Karpas-422 (cell line): ENCODE measurements around the gene DCDC2C. TPM values are rescaled to one million over a fixed set of nuclear protein-coding genes. Genes with fewer than 3 reads are reported as not detected.

Source experiments
- DNase-seq: peaks from one replicate; pipeline ENCODE4 v3.0.0-alpha.2; 2015
- H2AFZ ChIP-seq: fragments of 200-600 bp; sonication (generic); 2 replicates; pipeline ENCODE4 v1.6.1; 2014; ENCODE audit warnings: antibody characterized with exemption, low read length, mixed read lengths
- H3K27ac ChIP-seq: fragments of 200-600 bp; sonication (generic); 2 replicates; pipeline ENCODE4 v1.5.1; 2014; ENCODE audit warnings: mild to moderate bottlenecking, low read length, moderate library complexity
- H3K27me3 ChIP-seq: fragments of 200-600 bp; sonication (generic); 2 replicates; pipeline ENCODE4 v1.6.1; 2014; ENCODE audit warnings: low read length, mixed read lengths
- H3K36me3 ChIP-seq: fragments of 200-600 bp; sonication (generic); 2 replicates; pipeline ENCODE4 v1.6.1; 2014; ENCODE audit warnings: low read length, mixed read lengths; ENCODE audit not compliant: insufficient read depth
- H3K4me1 ChIP-seq: fragments of 200-600 bp; sonication (generic); 2 replicates; pipeline ENCODE4 v1.6.1; 2014; ENCODE audit warnings: mild to moderate bottlenecking, low read length, mixed read lengths
- H3K4me2 ChIP-seq: fragments of 200-600 bp; sonication (generic); 2 replicates; pipeline ENCODE4 v1.6.1; 2014; ENCODE audit warnings: low read length, low read depth, mild to moderate bottlenecking; ENCODE audit not compliant: poor library complexity, severe bottlenecking
- H3K4me3 ChIP-seq: fragments of 200-600 bp; sonication (generic); 2 replicates; pipeline ENCODE4 v1.5.1; 2014; ENCODE audit warnings: mild to moderate bottlenecking, antibody characterized with exemption, low read length, mixed read lengths
- H3K79me2 ChIP-seq: fragments of 200-600 bp; sonication (generic); 2 replicates; pipeline ENCODE4 v1.6.1; 2014; ENCODE audit warnings: mild to moderate bottlenecking, low read length, mixed read lengths
- H3K9ac ChIP-seq: fragments of 200-600 bp; sonication (generic); 2 replicates; pipeline ENCODE4 v1.6.0; 2014; ENCODE audit warnings: low read length
- H3K9me2 ChIP-seq: fragments of 200-600 bp; sonication (generic), shearing (Covaris generic); replicated peaks from 2 replicates; pipeline ENCODE4 v1.6.0; 2014; ENCODE audit warnings: mild to moderate bottlenecking, low read length, moderate library complexity; ENCODE audit not compliant: insufficient read depth
- H3K9me3 ChIP-seq: fragments of 300-700, 200-600 bp; sonication (generic); 2 replicates; pipeline ENCODE4 v1.6.1; 2014; ENCODE audit warnings: low read length, mixed read lengths
- H4K20me1 ChIP-seq: fragments of 200-600 bp; sonication (generic); 2 replicates; pipeline ENCODE4 v1.6.1; 2014; ENCODE audit warnings: mild to moderate bottlenecking, antibody characterized with exemption, low read length, low read depth; ENCODE audit not compliant: insufficient read depth
- total RNA-seq: library from RNA; depleted of rRNA; stranded (reverse); fragments of >200 nt; shearing (Covaris generic); gene quantifications from 2 replicates; pipeline ENCODE4 v1.2.3, GENCODE V29; 2014; ENCODE audit warnings: low replicate concordance

The DCDC2C gene
- total RNA-seq, 1 experiment from 2014 or later: not detected

GRCh38 chr2:3678212-3678611 is 25.2 kb upstream of the DCDC2C start:
- no peak for DNase-seq
- Histone ChIP-seq H3K79me2 (no peaks in the 10 kb centered on the region), H3K36me3 (no peaks in the 10 kb centered on the region), H3K27ac (no peak overlapping the region), H3K9ac (no peak overlapping the region), H3K4me2 (no peak overlapping the region), H3K9me2 (no peaks in the 10 kb centered on the region), H3K4me1 (peaks cover 13% of the 10 kb centered on the region), H3K4me3 (no peak overlapping the region), H3K27me3 (no peaks in the 10 kb centered on the region), H2AFZ (no peak overlapping the region), H3K9me3 (no peaks in the 10 kb centered on the region), H4K20me1 (no peaks in the 10 kb centered on the region)

- H3K9ac ChIP-seq: no peak overlapping the region
- no peaks in the 10 kb centered on the region for H3K9me3 ChIP-seq
- no peak overlapping the region for H2AFZ ChIP-seq
- no peak overlapping the region for H3K27ac ChIP-seq
- H3K4me3 ChIP-seq: no peak overlapping the region
- H3K27me3 ChIP-seq: no peaks in the 10 kb centered on the region
- H3K36me3 ChIP-seq: no peaks in the 10 kb centered on the region
- no peaks in the 10 kb centered on the region for H3K79me2 ChIP-seq
- H3K9me2 ChIP-seq: no peaks in the 10 kb centered on the region
- no peak for DNase-seq
- H3K4me1 ChIP-seq: peaks cover 13% of the 10 kb centered on the region
- H4K20me1 ChIP-seq: no peaks in the 10 kb centered on the region
- H3K4me2 ChIP-seq: no peak overlapping the region
Measured at GRCh38 chr2:3679180-3679579, 24.2 kb upstream of the DCDC2C start.

- Histone ChIP-seq H3K36me3 (no peaks in the 10 kb centered on the region), H3K9ac (no peak overlapping the region), H3K4me1 (peaks cover 13% of the 10 kb centered on the region), H3K27me3 (no peaks in the 10 kb centered on the region), H3K27ac (no peak overlapping the region), H3K4me3 (no peak overlapping the region), H4K20me1 (no peaks in the 10 kb centered on the region), H3K4me2 (no peak overlapping the region), H3K79me2 (no peaks in the 10 kb centered on the region), H3K9me2 (no peaks in the 10 kb centered on the region), H2AFZ (no peak overlapping the region), H3K9me3 (no peaks in the 10 kb centered on the region)
- DNase-seq: no peak
Measured at GRCh38 chr2:3679616-3680393, 23.6 kb upstream of the DCDC2C start.

- no peak for DNase-seq
- H3K79me2 ChIP-seq: no peaks in the 10 kb centered on the region
- H3K36me3 ChIP-seq: no peaks in the 10 kb centered on the region
- H3K9ac ChIP-seq: no peak overlapping the region
- no peaks in the 10 kb centered on the region for H3K9me3 ChIP-seq
- H4K20me1 ChIP-seq: no peaks in the 10 kb centered on the region
- peak overlapping the region; percentile 37 for H3K4me2 ChIP-seq
- H2AFZ ChIP-seq: peak overlapping the region; percentile 79; the same call in 1 of the 2 replicates
- peaks cover 13% of the 10 kb centered on the region for H3K4me1 ChIP-seq
- H3K4me3 ChIP-seq: no peak overlapping the region
- no peaks in the 10 kb centered on the region for H3K9me2 ChIP-seq
- no peak overlapping the region for H3K27ac ChIP-seq
- no peaks in the 10 kb centered on the region for H3K27me3 ChIP-seq
Measured at GRCh38 chr2:3680548-3681345, 22.6 kb upstream of the DCDC2C start.

GRCh38 chr2:3681625-3682024 is 21.8 kb upstream of the DCDC2C start:
- Histone ChIP-seq H2AFZ (peak overlapping the region; percentile 46; the same call in 1 of the 2 replicates), H4K20me1 (no peaks in the 10 kb centered on the region), H3K4me2 (peak overlapping the region; percentile 37)

GRCh38 chr2:3682811-3683210 is 20.6 kb upstream of the DCDC2C start:
- Histone ChIP-seq H4K20me1 (no peaks in the 10 kb centered on the region), H3K27ac (no peak overlapping the region), H3K9me3 (no peaks in the 10 kb centered on the region), H3K27me3 (no peaks in the 10 kb centered on the region), H2AFZ (no peak overlapping the region), H3K36me3 (no peaks in the 10 kb centered on the region), H3K79me2 (no peaks in the 10 kb centered on the region), H3K4me2 (no peak overlapping the region), H3K9me2 (no peaks in the 10 kb centered on the region), H3K9ac (no peak overlapping the region), H3K4me3 (no peak overlapping the region), H3K4me1 (peaks cover 13% of the 10 kb centered on the region)
- no peak for DNase-seq

More at GRCh38 chr2:3681625-3682024, 21.8 kb upstream of the DCDC2C start:
- Histone ChIP-seq H3K4me3 (no peak overlapping the region), H3K36me3 (no peaks in the 10 kb centered on the region), H3K9me3 (no peaks in the 10 kb centered on the region), H3K9me2 (no peaks in the 10 kb centered on the region), H3K79me2 (no peaks in the 10 kb centered on the region), H3K27ac (no peak overlapping the region), H3K27me3 (no peaks in the 10 kb centered on the region), H3K9ac (no peak overlapping the region), H3K4me1 (peaks cover 13% of the 10 kb centered on the region)
- DNase-seq: no peak

GRCh38 chr2:3683748-3684454 is 19.5 kb upstream of the DCDC2C start:
- no peaks in the 10 kb centered on the region for H3K9me2 ChIP-seq
- no peak overlapping the region for H3K9ac ChIP-seq

More at GRCh38 chr2:3683748-3684454, 19.5 kb upstream of the DCDC2C start:
- Histone ChIP-seq H3K9me3 (no peaks in the 10 kb centered on the region), H4K20me1 (no peaks in the 10 kb centered on the region), H2AFZ (no peak overlapping the region), H3K27ac (no peak overlapping the region), H3K27me3 (no peaks in the 10 kb centered on the region), H3K4me1 (peaks cover 13% of the 10 kb centered on the region), H3K36me3 (no peaks in the 10 kb centered on the region), H3K4me3 (no peak overlapping the region), H3K4me2 (no peak overlapping the region), H3K79me2 (no peaks in the 10 kb centered on the region)
- no peak for DNase-seq
